ENCODE measurements around the gene ICE1.

ICE1 gene

DNA sequence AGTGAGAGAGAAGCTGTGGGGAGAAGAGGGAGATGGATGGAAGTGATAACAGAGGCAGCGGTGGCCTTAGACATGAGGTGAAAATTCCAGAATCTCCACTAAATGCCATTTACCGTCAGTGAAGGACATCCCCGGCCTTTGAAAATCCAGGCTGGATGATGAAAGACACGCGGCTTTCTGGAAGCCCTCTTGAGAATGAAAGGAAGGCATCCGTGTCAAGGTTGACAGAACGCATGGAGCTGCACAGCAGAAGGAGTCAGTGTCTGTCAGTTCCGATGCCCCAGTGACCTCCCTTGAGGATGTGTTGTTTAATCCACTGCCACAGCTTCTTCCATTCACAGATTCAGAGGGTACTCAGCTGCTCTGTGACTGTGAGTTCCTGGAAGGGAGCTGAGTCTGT is 114.9 kb downstream of the ICE1 start:
- TF ChIP-seq, protein P1, sequence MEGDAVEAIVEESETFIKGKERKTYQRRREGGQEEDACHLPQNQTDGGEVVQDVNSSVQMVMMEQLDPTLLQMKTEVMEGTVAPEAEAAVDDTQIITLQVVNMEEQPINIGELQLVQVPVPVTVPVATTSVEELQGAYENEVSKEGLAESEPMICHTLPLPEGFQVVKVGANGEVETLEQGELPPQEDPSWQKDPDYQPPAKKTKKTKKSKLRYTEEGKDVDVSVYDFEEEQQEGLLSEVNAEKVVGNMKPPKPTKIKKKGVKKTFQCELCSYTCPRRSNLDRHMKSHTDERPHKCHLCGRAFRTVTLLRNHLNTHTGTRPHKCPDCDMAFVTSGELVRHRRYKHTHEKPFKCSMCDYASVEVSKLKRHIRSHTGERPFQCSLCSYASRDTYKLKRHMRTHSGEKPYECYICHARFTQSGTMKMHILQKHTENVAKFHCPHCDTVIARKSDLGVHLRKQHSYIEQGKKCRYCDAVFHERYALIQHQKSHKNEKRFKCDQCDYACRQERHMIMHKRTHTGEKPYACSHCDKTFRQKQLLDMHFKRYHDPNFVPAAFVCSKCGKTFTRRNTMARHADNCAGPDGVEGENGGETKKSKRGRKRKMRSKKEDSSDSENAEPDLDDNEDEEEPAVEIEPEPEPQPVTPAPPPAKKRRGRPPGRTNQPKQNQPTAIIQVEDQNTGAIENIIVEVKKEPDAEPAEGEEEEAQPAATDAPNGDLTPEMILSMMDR (IDR thresholded peaks at IDR 0.05; ENCODE audit: control extremely low read depth, extremely low read depth, low read depth, missing control alignments) = no peak
- DNase-seq (ENCODE audit: extremely low spot score) = no peak
- POLR2A ChIA-PET = no interaction called here
- CTCF ChIA-PET = no interaction called here

DNA sequence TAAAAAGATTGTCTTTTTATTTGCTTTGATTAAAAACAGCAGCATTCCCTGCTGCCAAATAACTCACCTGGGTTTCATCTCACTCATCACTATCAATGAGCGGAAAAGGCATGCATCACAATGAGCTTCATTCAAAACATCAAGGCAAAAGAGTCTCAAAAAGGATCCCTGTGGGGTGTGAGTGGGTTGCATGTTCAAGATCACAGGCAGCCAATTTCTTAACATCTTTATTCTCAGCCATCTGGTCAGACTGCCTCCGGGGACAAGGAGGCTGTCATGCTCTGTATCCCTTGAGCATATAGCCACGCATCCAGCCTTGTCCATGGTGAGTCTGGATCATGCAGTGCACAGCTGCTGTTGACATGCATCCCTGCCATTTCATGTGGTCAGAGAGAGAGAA is 117.1 kb downstream of the ICE1 start:
- ChIA-PET POLR2A (no interaction called here), CTCF (no interaction called here)
- TF ChIP-seq, protein P1 (IDR thresholded peaks at IDR 0.05; ENCODE audit: control extremely low read depth, extremely low read depth, low read depth, missing control alignments) = no peak
- DNase-seq (ENCODE audit: extremely low spot score) = no peak
